ENCODE results near the gene TMEM151A.

- TF ChIP-seq CTCF (conservative IDR thresholded peaks at IDR 0.05; ENCODE audit: low read depth, low read length): no peak
- no peak for TF ChIP-seq USF2 (IDR thresholded peaks at IDR 0.05; ENCODE audit: low read depth, low read length)
- no peak for TF ChIP-seq SMC3 (IDR thresholded peaks at IDR 0.05; ENCODE audit: low read depth, low read length)
These were observed 5.9 kb downstream of the TMEM151A start for GRCh38 chr11:66297610-66298009.

Measured in IMR-90 (cell line).